Subcutaneous adipose tissue (tissue), 4 donors: ENCODE data around the gene CDK5RAP3. TPM values are rescaled to one million over a fixed set of nuclear protein-coding genes. Genes with fewer than 3 reads are reported as not detected.

Experiments
- CTCF ChIP-seq: fragments of 450-650 bp; IDR thresholded peaks from one replicate; pipeline ENCODE4 v1.5.1; 2016; ENCODE audit warnings: low read depth, mild to moderate bottlenecking, control low read depth, antibody characterized with exemption, moderate library complexity
- total RNA-seq, 4 donors: library from RNA; depleted of rRNA; stranded (reverse); fragments of >200 nt; gene quantifications; one replicate each; pipeline ENCODE4 v1.1.0, GENCODE V29; 2016

Gene CDK5RAP3
- total RNA-seq = 100 to 1,000 TPM in 3 of 4 donors, 10 to 100 TPM in 1; 77.8 to 148 (median 136) TPM

GRCh38 chr17:47970725-47971499, at the start of gene CDK5RAP3:
Gene CDK5RAP3 (plus strand): TSS chr17:47971113. CDS start chr17:47971147, 34 bp downstream.
- no peak for TF ChIP-seq CTCF

GRCh38 chr17:47924785-47925677, 45.9 kb upstream of the CDK5RAP3 start:
- no peak for TF ChIP-seq CTCF

- no peak for TF ChIP-seq CTCF
These were observed 45.3 kb upstream of the CDK5RAP3 start for GRCh38 chr17:47925678-47925988.

- no peak for TF ChIP-seq CTCF
These were observed 43.0 kb upstream of the CDK5RAP3 start for GRCh38 chr17:47927821-47928400.

GRCh38 chr17:47928415-47928814, 42.5 kb upstream of the CDK5RAP3 start:
- TF ChIP-seq CTCF = no peak

- no peak for TF ChIP-seq CTCF
These were observed 41.5 kb upstream of the CDK5RAP3 start for GRCh38 chr17:47929218-47930000.
